Stimulated activated CD8-positive, alpha-beta memory T cell treated with anti-CD3 and anti-CD28 coated beads, Interleukin-4, amount 100 ng/mL, for 48 hours (primary cell): ENCODE results near the gene NISCH.
"Not testable (repeated sequence)": the region's sequence is repeated elsewhere in the genome, so short reads cannot be mapped to it uniquely, and the experiment has no call there.

ENCODE experiments used
- DNase-seq: peaks from one replicate; pipeline ENCODE4 v3.0.0-alpha.2; 2020

Gene NISCH

GRCh38 chr3:52517796-52518722 is 62.7 kb downstream of the NISCH start:
- DNase-seq = no peak

GRCh38 chr3:52518723-52519444 is 63.5 kb downstream of the NISCH start:
- no peak for DNase-seq

GRCh38 chr3:52519445-52520140 is 64.2 kb downstream of the NISCH start:
- no peak for DNase-seq

- DNase-seq = no peak
These were observed 64.8 kb downstream of the NISCH start for GRCh38 chr3:52520141-52520667.

- no peak for DNase-seq
These were observed 65.5 kb downstream of the NISCH start for GRCh38 chr3:52520716-52521487.

- no peak for DNase-seq
These were observed 66.1 kb downstream of the NISCH start for GRCh38 chr3:52521488-52521824.

- no peak for DNase-seq
These were observed 66.7 kb downstream of the NISCH start for GRCh38 chr3:52521881-52522650.

- DNase-seq = no peak
These were observed 67.3 kb downstream of the NISCH start for GRCh38 chr3:52522651-52523251.

GRCh38 chr3:52523386-52524257 is 68.2 kb downstream of the NISCH start:
- no peak for DNase-seq

- DNase-seq = no peak
These were observed 68.9 kb downstream of the NISCH start for GRCh38 chr3:52524258-52524751.

- DNase-seq = no peak
These were observed 69.6 kb downstream of the NISCH start for GRCh38 chr3:52524752-52525679.

GRCh38 chr3:52525680-52526561 is 70.5 kb downstream of the NISCH start:
- DNase-seq = no peak

GRCh38 chr3:52526671-52527038 is 71.3 kb downstream of the NISCH start:
- not testable (repeated sequence) for DNase-seq

- no peak for DNase-seq
These were observed 71.8 kb downstream of the NISCH start for GRCh38 chr3:52527039-52527731.

GRCh38 chr3:52527732-52528585 is 72.6 kb downstream of the NISCH start:
- no peak for DNase-seq
